Measurements from ENCODE around the gene ZNF750. TPM values are rescaled to one million over a fixed set of nuclear protein-coding genes. Genes with fewer than 3 reads are reported as not detected.

Gene ZNF750
- polyA plus RNA-seq, 1 experiment, result not detected

DNA sequence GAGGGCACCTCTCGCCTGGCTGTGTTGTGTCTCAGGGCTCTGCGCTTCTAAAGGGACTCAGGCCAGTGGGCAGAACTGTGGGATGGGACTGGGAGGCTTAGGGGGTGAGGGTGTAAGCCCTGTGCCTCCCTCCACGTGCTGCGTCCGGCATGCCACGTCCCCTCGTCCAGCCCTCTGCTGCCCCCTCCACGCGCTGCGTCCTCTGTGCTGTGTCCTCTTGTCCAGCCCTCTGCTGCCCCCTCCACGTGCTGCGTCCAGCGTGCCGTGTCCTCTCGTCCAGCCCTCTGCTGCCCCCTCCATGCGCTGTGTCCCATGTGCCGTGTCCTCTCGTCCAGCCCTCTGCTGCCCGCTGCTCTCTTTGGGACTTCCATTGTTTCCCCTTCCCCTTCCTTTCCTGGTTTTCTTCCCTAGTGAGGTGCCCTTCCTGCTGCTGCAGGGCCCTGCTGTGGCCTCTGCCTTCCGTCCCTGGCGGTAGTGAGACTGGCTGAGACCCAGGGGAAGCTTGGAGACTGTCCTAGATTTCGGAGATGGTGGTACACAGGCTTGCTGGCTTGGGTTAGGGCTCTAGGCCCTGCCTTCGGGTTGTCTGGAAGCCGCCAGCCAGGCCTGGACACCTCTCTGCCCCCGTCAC is 6.4 kb upstream of the ZNF750 start:
- no peaks in the 10 kb centered on the region; the same call in 1 of the 2 replicates for H3K9me3 ChIP-seq (ENCODE audit: control insufficient read depth, insufficient read depth, low read length)
- POLR2A ChIA-PET, result no interaction called here
- no peak overlapping the region for H3K4me3 ChIP-seq (ENCODE audit: low read depth, low read length)
- CTCF ChIA-PET, result no interaction called here
- H3K27me3 ChIP-seq (ENCODE audit: control insufficient read depth, insufficient read depth, low read length), result no peaks in the 10 kb centered on the region
- H3K27ac ChIP-seq (ENCODE audit: low read depth, low read length), result no peak overlapping the region
- TF ChIP-seq, protein P1, sequence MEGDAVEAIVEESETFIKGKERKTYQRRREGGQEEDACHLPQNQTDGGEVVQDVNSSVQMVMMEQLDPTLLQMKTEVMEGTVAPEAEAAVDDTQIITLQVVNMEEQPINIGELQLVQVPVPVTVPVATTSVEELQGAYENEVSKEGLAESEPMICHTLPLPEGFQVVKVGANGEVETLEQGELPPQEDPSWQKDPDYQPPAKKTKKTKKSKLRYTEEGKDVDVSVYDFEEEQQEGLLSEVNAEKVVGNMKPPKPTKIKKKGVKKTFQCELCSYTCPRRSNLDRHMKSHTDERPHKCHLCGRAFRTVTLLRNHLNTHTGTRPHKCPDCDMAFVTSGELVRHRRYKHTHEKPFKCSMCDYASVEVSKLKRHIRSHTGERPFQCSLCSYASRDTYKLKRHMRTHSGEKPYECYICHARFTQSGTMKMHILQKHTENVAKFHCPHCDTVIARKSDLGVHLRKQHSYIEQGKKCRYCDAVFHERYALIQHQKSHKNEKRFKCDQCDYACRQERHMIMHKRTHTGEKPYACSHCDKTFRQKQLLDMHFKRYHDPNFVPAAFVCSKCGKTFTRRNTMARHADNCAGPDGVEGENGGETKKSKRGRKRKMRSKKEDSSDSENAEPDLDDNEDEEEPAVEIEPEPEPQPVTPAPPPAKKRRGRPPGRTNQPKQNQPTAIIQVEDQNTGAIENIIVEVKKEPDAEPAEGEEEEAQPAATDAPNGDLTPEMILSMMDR (IDR thresholded peaks at IDR 0.05; ENCODE audit: low read depth, low read length), result no peak
- DNase-seq (ENCODE audit: low read depth, low spot score), result no peak

DNA sequence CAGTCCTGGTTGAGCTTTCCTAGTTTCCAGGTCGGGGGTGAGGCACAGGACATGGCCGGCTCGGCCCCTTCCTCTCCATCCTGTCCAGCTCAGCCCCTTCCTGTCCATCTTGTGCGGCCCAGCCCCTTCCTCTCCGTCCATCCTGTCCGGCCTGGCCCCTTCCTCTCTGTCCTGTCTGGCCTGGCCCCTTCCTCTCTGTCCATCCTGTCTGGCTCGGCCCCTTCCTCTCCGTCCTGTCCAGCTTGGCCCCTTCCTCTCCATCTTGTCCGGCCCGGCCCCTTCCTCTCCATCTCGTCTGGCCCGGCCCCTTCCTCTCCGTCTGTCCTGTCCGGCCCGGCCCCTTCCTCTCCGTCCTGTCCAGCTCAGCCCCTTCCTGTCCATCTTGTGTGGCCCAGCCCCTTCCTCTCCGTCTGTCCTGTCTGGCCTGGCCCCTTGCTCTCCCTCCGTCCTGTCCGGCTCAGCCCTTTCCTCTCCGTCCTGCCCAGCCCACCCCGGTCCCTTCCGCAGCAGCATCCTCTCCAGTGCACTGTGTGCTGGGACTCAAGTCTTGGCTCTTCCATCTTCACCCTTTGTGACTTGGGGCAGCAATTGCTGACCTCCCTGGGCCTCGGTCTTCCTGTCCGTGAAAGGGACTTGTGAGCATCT is 5.5 kb upstream of the ZNF750 start:
- CTCF ChIA-PET, result no interaction called here
- TF ChIP-seq, protein P1 (IDR thresholded peaks at IDR 0.05; ENCODE audit: low read depth, low read length), result no peak

DNA sequence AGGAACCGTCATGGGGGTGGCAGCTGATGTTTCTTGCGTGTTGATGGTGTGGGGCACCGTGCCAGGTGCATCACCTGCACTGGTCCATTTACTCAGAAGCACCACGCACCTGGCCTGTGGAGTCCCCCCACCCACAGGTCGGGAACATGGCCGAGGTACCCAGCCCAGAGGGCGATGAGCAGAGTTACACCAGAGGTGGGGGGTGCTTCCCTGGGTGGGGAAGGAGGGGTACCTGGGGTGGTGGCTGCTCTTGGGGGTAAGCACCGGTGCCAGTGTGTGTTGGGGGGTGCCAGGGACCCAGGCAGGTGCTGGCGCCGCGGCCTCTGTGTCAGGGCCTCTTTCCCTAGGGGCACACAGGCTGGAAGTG is 5.0 kb upstream of the ZNF750 start:
- no peak for DNase-seq (ENCODE audit: low read depth, low spot score)
- Histone ChIP-seq H3K27ac (ENCODE audit: low read depth, low read length) (no peak overlapping the region), H3K27me3 (ENCODE audit: control insufficient read depth, insufficient read depth, low read length) (no peaks in the 10 kb centered on the region), H3K4me3 (ENCODE audit: low read depth, low read length) (no peak overlapping the region), H3K9me3 (ENCODE audit: control insufficient read depth, insufficient read depth, low read length) (no peaks in the 10 kb centered on the region; the same call in 1 of the 2 replicates)
- CTCF ChIA-PET, result no interaction called here
- POLR2A ChIA-PET, result no interaction called here
- TF ChIP-seq, protein P1 (IDR thresholded peaks at IDR 0.05; ENCODE audit: low read depth, low read length), result no peak

More for the DNA sequence above, 5.5 kb upstream of the ZNF750 start:
- DNase-seq (ENCODE audit: low read depth, low spot score), result no peak
- Histone ChIP-seq H3K4me3 (ENCODE audit: low read depth, low read length) (no peak overlapping the region), H3K27me3 (ENCODE audit: control insufficient read depth, insufficient read depth, low read length) (no peaks in the 10 kb centered on the region), H3K9me3 (ENCODE audit: control insufficient read depth, insufficient read depth, low read length) (no peaks in the 10 kb centered on the region; the same call in 1 of the 2 replicates), H3K27ac (ENCODE audit: low read depth, low read length) (no peak overlapping the region)
- POLR2A ChIA-PET, result no interaction called here

DNA sequence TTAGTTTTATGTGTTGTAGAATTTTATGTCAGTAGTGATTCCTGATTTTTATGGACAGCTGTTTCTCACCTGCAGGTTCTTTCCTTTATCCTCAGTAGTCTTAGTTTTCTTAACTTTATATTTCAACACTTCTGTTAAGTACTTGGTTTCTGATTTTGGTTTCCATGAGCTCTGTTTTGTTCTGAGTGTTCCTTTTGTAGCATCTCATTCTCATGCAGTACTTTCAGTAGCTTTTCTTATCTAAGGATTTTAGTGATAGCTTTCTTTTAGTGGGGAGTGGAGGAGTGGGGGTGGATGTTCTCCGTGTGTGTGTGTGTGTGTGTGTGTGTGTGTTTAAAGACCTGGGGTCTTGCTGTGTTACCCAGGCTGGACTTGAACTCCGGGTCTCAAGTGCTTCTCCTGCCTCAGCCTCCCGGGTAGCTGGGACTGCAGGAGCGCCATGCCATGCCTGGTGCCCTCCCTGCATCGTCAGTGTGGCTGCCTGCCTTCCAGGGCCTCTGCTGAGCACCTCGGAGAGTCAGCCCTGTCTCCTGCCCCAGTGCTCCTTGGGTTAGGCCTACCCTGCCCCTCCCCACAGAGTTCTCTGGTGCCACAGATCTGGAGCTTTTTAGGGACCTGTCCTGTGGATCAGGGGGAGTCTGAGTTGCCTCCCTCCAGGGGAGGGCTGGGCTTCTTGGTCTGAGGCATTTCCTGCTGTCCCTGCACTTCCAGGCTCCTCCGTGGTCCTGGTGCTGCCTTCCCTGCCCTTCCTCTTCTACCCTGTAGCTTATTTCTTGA is 4.3 kb upstream of the ZNF750 start:
- ChIA-PET POLR2A (interaction anchor here (0.5 kb wide), 1 partner anchor 53 kb away, joined by 3 read pairs; no protein-coding TSS in a partner anchor), CTCF (no interaction called here)
- no peaks in the 10 kb centered on the region; the same call in 1 of the 2 replicates for H3K9me3 ChIP-seq (ENCODE audit: control insufficient read depth, insufficient read depth, low read length)
- H3K27me3 ChIP-seq (ENCODE audit: control insufficient read depth, insufficient read depth, low read length), result no peaks in the 10 kb centered on the region
- TF ChIP-seq, protein P1 (IDR thresholded peaks at IDR 0.05; ENCODE audit: low read depth, low read length), result no peak
- H3K27ac ChIP-seq (ENCODE audit: low read depth, low read length), result no peak overlapping the region
- DNase-seq (ENCODE audit: low read depth, low spot score), result no peak
- no peak overlapping the region for H3K4me3 ChIP-seq (ENCODE audit: low read depth, low read length)

Data from AG04450 (cell line).